Measurements from ENCODE around the gene PRSS38.

- no peak for TF ChIP-seq CTCF (tag by site-specific recombination; IDR thresholded peaks at IDR 0.05)
- no peak for TF ChIP-seq ZNF777 (tag by site-specific recombination; IDR thresholded peaks at IDR 0.05; ENCODE audit: borderline replicate concordance)
- no peak for TF ChIP-seq ZEB2 (tag by site-specific recombination; IDR thresholded peaks at IDR 0.05)
- TF ChIP-seq ZNF133 (tag by site-specific recombination; IDR thresholded peaks at IDR 0.05): no peak
- no peak for TF ChIP-seq ZNF423 (tag by site-specific recombination; IDR thresholded peaks at IDR 0.05)
- TF ChIP-seq PATZ1 (tag by site-specific recombination; IDR thresholded peaks at IDR 0.05): no peak
- TF ChIP-seq WT1 (tag by site-specific recombination; IDR thresholded peaks at IDR 0.05): no peak
- no peak for TF ChIP-seq SP7 (tag by site-specific recombination; IDR thresholded peaks at IDR 0.05)
- TF ChIP-seq TRIM28 (IDR thresholded peaks at IDR 0.05; ENCODE audit: borderline replicate concordance, low read length): no peak
- no peak for TF ChIP-seq ZNF146 (tag by site-specific recombination; IDR thresholded peaks at IDR 0.05)
- no peak for TF ChIP-seq ZNF266 (tag by site-specific recombination; IDR thresholded peaks at IDR 0.05; ENCODE audit: low read depth)
These were observed 35.8 kb upstream of the PRSS38 start for GRCh38 chr1:227779685-227780084.
